GM19372 (cell line): ENCODE measurements around the gene SDR42E1.
"Not testable (repeated sequence)": the region's sequence is repeated elsewhere in the genome, so short reads cannot be mapped to it uniquely, and the experiment has no call there.

ENCODE experiments used
- ATAC-seq: cut with Tn5 transposase; IDR thresholded peaks from one replicate; pipeline ENCODE4 v1.9.1; 2021; ENCODE audit warnings: mild to moderate bottlenecking, low read depth, moderate library complexity; ENCODE audit not compliant: unreplicated experiment

The SDR42E1 gene

DNA sequence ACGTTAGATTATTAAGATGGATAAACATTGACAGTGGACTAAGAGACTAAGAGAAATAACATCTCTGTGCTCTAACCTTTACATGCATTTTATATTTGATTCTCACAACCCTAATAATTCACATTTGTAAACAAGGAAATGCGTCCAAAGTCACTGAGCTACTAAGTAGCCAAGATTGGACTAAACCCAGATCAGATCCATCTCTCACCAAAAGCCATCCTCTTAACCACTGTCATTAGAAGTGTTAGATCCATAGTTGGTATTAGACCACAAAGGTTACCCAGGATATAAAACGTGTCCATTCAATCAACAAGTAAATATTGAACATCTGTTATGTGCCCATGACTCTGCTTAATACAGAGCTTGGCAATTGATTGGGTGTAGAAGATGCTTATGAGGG is 29.0 kb upstream of the SDR42E1 start:
- no peak for ATAC-seq

DNA sequence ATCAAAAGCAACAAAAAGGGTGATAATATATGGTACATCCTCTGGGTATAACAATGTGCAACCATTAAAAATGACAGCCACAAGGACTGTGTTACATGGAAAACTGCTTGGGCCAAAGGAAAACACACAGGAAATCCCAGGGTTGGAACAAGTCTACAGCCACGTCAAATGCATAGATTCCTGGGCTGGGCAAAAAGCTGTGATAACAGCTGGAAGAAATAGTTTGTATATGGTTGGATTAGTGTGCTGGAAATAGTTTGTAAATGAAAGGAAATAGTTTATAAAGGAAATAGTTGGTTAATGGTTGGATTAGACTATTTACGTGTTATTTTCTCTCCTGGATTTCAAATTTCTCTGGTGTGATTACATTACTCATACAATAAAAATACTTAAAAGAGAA is 26.4 kb upstream of the SDR42E1 start:
- no peak for ATAC-seq

DNA sequence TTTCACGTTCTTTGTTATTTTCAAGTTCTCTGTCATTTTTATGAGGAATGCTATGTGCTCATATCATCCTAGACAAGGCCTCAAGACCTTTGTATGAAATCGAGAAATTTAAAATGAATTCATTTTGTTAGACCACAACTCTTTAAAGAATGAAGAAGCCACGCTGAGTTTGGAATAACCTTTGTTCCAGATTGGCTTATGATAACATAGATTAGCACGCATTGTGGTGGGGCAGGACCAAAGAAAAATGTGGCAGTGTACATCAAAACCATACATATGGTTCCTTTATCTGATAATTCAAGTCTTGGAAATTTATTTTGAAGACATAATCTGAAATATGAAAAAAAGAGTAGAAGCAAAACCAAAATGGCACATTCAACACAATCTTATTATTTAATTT is 26.0 kb upstream of the SDR42E1 start:
- no peak for ATAC-seq

DNA sequence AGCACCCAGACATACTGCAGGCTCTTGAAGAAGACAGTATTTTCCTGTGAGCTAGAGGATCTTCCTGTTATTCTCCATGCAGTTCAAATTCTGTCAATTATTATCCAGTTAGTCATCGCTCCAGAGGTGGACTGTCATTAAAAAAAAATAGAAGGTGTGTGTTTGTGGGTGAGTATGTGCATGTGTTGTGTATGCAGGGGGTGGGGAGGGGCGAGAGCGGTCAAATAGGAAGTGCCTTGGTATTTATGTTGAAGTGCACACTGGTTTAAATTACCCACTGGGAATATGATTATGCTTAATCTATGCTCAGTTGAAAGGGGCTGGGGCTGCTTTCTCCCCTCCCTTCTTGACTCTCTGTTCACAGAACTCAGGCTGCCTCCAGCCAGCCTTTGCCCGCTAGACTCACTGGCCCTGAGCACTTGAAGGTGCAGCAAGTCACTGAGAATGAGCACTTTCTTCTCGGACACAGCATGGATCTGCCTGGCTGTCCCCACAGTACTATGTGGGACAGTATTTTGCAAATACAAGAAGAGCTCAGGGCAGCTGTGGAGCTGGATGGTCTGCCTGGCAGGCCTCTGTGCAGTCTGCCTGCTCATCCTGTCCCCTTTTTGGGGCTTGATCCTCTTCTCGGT is 23.8 kb upstream of the SDR42E1 start, which contains the start of gene HSD17B2:
TSS of gene HSD17B2 (plus strand) at position 273 of the 632 bp plus-strand sequence. CDS start at position 445, 172 bp downstream.
- no peak for ATAC-seq

DNA sequence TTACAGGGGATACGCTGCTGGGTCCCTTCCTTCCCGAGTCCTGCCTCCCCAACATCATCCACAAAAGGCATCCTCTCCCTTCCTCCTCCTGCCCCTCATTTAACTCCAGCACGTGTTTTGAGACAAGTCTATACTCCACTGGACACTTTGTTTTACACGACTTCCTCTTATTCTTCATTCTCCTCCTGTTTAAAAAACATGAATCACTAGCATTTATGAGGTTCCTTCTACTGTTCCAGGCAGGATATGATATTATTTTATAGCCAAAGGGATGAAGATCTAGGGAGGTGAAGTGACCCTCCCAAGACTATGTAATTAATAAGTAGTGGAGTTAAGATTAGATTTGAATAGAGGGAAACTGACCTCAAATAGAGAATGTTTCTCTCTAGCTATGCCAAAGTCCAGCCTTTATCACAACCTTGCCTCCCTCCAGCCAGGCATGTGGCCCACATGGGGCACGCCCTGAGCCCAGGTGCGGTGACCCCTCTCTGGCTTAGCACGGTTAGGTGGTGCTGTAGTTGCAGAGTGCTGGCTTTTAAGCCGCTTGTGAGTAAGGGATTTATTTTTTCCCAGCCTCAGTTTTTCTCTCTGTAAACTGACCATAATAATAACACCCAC is 22.5 kb upstream of the SDR42E1 start:
- ATAC-seq: no peak

DNA sequence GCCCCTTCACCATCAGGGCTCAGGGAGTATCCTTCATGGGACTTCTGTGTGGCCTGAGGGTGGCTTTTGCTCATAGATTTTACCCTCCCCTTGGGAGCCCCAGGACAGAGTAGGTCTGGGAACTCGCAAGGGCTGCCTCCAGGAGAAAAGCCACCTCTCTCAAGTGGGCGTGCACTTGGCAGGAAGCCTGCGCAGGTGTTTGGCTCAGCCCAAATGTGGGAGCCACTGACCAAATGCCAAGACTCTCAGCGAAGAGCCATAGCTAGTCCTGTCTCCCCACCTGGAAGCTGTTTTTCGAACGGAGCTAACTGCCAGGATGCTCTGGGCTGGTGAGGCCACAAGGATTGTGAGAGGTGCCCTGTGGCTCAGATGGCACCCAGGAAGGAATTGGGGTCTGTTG is 21.7 kb upstream of the SDR42E1 start:
- no peak for ATAC-seq

DNA sequence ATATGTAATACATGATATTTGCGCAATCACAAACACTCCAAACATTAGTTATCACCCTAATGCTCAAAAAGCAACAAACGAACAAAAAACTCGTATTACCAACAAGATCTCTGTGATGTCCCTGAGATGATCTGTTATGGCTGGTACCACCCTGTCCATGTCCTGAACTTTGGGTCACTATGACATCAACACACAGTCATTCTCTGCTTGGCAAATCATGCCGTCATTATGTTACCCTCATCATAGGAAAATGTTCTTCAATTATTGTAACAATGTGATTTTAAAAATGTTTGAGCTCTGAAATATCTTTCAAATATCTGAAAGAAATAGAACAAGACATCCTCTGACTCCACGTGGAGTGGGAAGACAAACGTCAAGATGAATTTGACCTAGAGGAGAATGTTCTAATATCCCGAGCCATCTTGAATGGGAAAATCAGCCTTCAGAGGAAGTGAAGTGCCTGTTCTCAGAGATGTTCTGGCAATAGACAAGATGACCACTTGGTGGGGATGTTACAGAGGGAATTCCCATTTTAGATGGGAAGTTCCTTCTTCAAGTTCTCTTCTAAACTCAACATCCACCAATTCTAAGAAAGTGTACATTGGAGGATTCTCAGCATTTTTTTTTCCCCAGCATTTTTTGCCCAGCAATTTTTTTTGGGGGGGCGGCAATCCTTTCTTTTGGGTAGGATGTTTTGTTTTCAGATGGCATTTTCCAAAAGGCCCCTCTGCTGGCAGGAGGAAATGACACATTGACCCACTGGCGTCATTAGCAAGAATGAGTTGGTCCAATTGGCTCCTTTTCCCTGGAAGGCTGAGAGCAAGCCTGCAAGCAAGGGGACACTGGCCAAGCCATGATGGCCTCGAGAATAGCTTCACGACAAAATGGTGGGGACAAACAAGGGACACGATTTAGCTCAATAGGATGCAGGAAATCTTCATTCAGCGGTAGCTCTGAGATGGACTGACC is 20.1 kb upstream of the SDR42E1 start:
- ATAC-seq: no peak

DNA sequence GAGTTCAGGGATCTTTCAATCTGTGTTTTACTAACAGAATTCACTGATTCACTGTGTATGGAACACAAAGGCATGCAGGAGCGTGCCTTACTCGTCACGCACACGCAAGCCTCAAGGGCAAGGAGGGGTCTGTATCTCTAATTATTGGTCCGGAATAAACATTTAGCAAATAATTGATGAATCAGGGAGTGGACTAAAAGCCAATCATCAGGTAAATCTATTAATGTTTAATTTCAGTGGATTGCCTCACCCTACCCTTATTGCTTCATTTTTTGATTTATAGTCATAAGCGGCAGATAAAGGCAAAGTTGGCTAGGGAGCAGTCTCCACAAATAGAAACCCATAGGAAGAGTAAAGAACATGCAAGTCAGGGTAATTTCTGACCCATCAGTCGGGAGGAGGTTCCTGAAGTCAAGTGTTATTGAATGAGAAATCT is 16.4 kb upstream of the SDR42E1 start:
- no peak for ATAC-seq

DNA sequence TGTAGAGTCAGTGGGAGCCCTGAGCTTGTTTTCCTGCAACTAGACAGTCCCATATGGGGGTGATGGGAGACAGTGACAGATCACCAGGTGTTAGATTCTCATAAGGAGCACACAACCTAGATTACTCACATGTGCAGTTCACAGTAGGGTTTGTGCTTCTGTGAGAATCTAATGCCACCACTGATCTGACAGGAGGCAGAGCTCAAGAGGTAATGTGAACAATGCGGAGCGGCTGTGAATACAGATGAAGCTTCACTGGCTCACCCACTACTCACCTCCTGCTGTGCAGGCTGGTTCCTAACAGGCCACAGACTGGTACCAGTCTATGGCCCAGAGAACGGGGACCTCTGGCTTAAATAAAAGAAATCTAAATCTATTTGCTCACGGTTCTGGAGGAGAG is 13.6 kb upstream of the SDR42E1 start:
- no peak for ATAC-seq

DNA sequence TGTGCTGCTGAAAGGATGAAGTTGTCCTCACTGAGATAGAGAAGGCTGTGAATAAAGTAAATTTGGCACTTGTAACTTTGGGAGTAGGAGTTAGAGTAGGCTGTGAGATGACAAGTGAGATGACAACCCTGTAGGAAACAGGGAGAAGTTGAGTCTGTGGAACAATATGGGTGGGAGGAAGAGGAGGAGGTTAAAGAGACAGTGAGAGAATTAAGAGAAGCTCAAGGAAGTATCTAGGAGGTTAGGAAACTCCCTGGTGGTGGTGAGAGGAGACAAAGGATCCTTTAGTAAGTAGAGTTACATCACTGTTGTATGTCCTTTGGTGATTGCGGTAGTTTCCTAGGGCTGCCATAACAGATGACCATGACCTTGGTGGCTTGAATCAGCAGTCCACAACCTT is 13.0 kb upstream of the SDR42E1 start:
- ATAC-seq: no peak

DNA sequence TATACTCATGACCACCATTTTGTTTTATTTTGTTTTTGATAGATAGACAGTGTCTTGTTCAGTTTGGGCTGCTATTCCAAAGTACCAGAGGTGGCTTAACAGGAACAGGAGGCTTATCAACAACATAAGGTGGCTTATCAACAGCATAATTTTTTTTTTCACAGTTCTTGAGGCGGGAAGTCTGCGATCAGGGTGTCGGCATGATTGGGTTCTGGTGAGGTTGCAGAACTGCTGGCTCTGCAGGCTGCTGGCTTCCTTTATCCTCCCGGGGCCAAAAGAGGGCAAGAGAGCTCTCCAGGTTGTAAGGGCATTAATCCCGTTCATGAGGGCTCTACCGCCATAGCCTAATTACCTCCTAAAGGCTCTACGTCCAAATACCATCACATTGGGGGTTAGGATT is 11.9 kb upstream of the SDR42E1 start:
- no peak for ATAC-seq

DNA sequence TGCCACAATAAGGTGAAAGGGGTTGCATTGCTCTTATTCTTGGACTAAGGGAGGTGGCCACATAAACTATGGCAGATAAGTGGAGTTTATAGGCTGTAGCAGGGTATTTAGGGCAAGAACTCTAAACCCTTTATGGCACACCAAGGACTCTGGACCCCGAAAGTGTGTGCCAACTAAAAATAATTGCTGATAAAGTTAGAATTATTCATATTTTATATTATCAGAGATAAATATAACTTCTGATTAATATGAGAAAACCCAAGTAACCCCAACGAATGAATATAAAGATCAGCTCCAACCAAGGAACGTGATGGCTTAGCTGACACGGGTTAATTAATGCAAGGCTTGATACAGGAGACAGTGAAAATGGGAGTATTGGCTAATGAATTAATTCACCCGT is 8.8 kb upstream of the SDR42E1 start:
- ATAC-seq: no peak

DNA sequence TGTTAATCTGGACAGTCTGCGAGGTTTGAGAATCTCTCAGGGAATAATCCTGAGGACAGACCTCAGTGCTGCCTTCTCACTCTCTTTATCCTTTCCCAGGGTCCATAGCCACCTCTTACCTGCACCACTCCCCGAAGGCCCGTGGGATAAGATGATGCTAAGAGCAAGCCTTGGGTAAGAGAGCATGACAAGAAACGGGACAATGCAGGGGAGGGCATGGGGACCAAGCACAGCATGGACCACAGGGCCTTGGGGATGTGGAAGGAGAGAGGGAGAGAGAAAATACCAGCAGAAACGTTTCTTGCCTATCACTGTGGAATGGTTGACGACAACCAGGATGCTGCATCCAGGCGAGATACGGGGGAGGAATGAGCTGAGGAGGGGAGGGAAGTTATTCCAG is 8.3 kb upstream of the SDR42E1 start:
- no peak for ATAC-seq

DNA sequence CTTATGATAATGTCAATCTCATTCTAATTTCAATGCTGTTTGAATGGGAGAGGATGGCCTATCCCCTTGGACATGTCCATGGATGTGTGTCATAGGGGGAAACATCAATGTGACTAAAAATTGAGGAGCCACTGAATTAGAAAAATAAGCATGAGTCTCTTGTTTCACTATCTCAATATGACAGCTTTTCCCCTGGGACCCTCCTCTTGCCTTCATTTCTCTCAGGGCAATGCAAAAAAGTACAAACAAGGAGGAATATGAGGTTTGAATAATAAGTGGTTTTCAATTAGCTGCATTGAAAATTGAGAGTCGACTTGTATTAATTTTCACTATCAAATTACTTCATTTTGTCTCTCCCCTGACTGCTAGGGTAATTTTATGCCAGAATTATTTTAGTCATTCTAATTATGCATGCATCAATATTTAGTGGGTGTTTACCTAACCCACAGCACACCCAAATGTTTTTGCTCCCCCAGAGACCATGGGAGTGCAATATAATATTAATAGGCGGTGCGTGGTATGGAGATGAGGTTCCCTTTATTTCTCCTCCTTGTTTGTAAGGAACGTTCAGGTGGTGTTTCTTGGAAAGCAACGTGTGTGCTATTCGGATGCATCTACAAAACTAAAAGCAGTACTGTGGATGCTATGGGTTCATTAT is 6.8 kb upstream of the SDR42E1 start:
- ATAC-seq: no peak

DNA sequence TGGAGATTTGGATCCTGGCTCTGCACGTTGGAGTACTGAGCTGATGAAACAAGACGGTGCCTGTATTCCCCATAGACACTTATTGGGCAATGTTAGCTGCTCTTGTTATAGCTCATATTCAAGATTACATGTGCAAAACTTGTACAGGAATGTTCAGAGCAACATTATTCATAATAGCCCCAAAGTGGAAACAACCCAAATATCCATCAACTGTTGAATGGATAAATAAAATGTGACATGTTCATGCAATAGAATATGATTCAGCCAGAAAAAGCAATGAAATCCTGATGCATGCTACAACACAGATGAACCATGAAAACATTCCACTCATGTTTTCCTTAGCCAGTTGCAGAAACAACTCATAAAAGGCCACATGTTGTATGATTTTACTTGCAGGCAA is 5.7 kb upstream of the SDR42E1 start:
- no peak for ATAC-seq

DNA sequence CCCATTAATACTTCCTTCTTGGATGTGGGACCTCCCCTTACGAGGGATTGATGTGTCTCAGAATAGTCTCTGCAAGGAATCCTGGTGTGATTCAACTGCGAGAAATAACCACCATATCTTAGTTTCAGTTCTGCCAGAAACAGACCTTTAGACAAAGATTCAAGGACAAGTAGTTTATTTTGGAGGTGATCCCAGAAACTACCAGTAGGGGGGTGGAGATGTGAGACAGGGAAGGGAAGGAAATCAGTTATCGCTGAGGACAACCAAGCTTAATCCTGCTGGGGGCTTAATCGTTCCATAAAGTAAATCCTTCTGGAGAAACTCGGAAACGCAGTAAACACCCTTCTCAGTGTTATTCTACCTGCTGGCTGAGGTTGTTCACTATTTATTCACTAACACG is 5.0 kb upstream of the SDR42E1 start:
- ATAC-seq: no peak

DNA sequence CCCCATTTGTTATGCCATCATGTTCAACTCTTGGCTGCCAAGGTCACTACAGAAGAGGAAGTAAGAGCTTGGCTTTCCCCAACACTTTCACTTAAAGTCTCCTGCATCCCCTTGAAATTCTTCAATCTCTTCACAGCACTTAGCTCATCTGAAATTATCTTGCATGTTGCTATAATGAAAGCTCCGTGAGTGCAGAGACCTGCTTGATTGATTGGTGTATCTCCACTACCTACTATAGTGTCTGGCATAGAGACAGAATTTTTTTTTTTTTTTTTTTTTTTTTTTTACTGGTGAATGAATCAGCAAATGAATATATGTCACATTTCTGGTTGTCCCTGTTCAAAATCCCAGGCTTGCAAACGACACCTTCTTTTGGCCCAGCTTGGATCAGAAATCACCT is 1.9 kb upstream of the SDR42E1 start:
- no peak for ATAC-seq

DNA sequence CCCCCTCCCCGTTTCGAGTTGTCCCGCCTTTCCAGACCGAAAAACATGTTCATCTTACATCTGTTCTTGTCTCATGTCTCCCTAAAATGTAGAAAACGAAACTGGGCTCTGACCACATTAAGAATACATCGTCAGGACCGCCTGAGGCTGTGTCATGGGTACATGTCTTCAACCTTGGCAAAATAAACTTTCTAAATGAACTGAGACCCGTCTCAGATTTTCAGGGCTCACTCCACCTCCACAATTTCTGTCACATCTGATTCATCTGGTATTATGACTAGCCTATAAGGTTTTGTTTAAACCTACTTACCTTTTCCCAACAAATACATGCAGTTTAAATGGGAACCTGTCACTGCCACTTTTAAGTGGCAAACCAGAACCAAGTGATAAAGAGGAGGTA is 621 bp downstream of the SDR42E1 start:
- no peak for ATAC-seq

DNA sequence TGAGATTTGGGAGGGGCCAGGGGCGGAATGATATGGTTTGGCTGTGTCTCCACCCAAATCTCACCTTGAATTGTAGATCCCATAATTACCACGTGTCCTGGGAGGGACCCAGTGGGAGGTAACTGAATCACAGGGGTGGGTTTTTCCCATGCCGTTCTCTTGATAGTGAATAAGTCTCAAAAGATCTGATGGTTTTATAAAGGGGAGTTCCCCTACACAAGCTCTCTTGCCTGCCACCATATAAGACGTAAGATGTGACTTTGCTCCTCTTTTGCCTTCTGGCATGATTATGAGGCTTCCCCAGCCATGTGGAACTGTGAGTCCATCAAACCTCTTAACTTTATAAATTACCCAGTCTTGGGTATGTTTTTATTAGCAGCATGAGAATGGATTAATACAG is 1.5 kb downstream of the SDR42E1 start:
- ATAC-seq: not testable (repeated sequence)

DNA sequence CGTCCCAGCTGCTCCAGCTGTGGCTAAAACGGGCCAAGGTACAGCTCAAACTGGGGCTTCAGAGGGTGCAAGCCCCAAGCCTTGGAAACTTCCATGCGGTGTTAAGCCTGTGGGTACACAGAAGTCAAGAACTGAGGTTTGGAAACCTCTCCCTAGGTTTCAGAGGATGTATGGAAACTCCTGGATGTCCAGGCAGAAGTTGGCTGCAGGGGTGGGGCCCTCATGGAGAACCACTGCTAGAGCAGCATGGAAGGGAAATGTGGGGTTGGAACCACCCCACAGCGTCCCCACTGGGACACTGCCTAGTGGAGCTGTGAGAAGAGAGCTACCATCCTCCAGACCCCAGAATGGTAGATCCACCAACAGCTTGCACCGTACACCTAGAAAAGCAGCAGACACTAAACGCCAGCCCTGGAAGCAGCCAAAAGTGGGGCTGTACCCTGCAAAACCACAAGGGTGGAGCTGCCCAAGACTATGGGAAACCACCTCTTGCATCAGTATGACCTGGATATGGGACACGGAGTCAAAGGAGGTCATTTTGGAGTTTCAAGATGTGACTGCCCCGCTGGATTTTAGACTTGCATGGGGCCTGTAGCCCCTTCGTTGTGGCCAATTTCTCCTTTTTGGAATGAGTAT is 2.2 kb downstream of the SDR42E1 start:
- no peak for ATAC-seq
